HG03520 (cell line): ENCODE measurements around the gene TOB2.
"Not testable (repeated sequence)": the region's sequence is repeated elsewhere in the genome, so short reads cannot be mapped to it uniquely, and the experiment has no call there.

Source experiments
- ATAC-seq: cut with Tn5 transposase; IDR thresholded peaks from one replicate; pipeline ENCODE4 v1.9.1; 2021; ENCODE audit warnings: mild to moderate bottlenecking, moderate library complexity; ENCODE audit not compliant: unreplicated experiment

The TOB2 gene

GRCh38 chr22:41468381-41469217 lies 22.0 kb upstream of the TOB2 start, which contains the start of the genes ACO2 and PHF5A:
Gene ACO2 (plus strand): TSS chr22:41469117. CDS start chr22:41469147, 30 bp downstream.
Gene PHF5A (minus strand): TSS chr22:41468692. CDS start chr22:41468653, 39 bp downstream.
- ATAC-seq = peak; percentile 78

GRCh38 chr22:41461901-41462300 lies 15.3 kb upstream of the TOB2 start:
- ATAC-seq = no peak

GRCh38 chr22:41460071-41460470 lies 13.5 kb upstream of the TOB2 start:
- ATAC-seq = not testable (repeated sequence)

- no peak for ATAC-seq
Measured at GRCh38 chr22:41459431-41459830, 12.8 kb upstream of the TOB2 start.

- no peak for ATAC-seq
Measured at GRCh38 chr22:41458161-41458728, 11.6 kb upstream of the TOB2 start.

- ATAC-seq = peak; percentile 41
Measured at GRCh38 chr22:41448189-41448808, 1.7 kb upstream of the TOB2 start.

- no peak for ATAC-seq
Measured at GRCh38 chr22:41447435-41448188, 1.0 kb upstream of the TOB2 start.

- ATAC-seq = no peak
Measured at GRCh38 chr22:41446057-41446501, 522 bp downstream of the TOB2 start.

- no peak for ATAC-seq
Measured at GRCh38 chr22:41445129-41446056, 1.2 kb downstream of the TOB2 start.

- ATAC-seq = peak; percentile 41
Measured at GRCh38 chr22:41444360-41445128, 2.1 kb downstream of the TOB2 start.

- ATAC-seq = no peak
Measured at GRCh38 chr22:41442240-41442792, 4.3 kb downstream of the TOB2 start.

GRCh38 chr22:41440511-41440910 lies 6.1 kb downstream of the TOB2 start:
- ATAC-seq = not testable (repeated sequence)

GRCh38 chr22:41437198-41437597 lies 9.4 kb downstream of the TOB2 start:
- no peak for ATAC-seq

- no peak for ATAC-seq
Measured at GRCh38 chr22:41436322-41437113, 10.1 kb downstream of the TOB2 start.

GRCh38 chr22:41435560-41435959 lies 11.0 kb downstream of the TOB2 start:
- no peak for ATAC-seq

- not testable (repeated sequence) for ATAC-seq
Measured at GRCh38 chr22:41434361-41435003, 12.1 kb downstream of the TOB2 start.

- ATAC-seq = not testable (repeated sequence)
Measured at GRCh38 chr22:41433480-41433879, 13.1 kb downstream of the TOB2 start.
